ENCODE results near the gene FBXL22.

Gene FBXL22

GRCh38 chr15:63636518-63637061, 39.4 kb downstream of the FBXL22 start:
- DNase-seq (ENCODE audit: extremely low read depth, low read depth), result no peak
- no peak overlapping the region for H3K4me3 ChIP-seq (replicated peaks; ENCODE audit: low read depth, low read length)
- TF ChIP-seq CTCF (IDR thresholded peaks at IDR 0.05; ENCODE audit: low read depth, low read length, missing control alignments), result no peak

GRCh38 chr15:63638839-63639238, 41.7 kb downstream of the FBXL22 start:
- no peak for TF ChIP-seq CTCF (IDR thresholded peaks at IDR 0.05; ENCODE audit: low read depth, low read length, missing control alignments)
- no peak overlapping the region for H3K4me3 ChIP-seq (replicated peaks; ENCODE audit: low read depth, low read length)
- DNase-seq (ENCODE audit: extremely low read depth, low read depth), result no peak

- no peak for TF ChIP-seq CTCF (IDR thresholded peaks at IDR 0.05; ENCODE audit: low read depth, low read length, missing control alignments)
- no peak for DNase-seq (ENCODE audit: extremely low read depth, low read depth)
- no peak overlapping the region for H3K4me3 ChIP-seq (replicated peaks; ENCODE audit: low read depth, low read length)
Measured at GRCh38 chr15:63640146-63640545, 43.0 kb downstream of the FBXL22 start.
